Esophagus (tissue), 2 donors: Measurements from ENCODE around the gene ZNF536. TPM values are rescaled to one million over a fixed set of nuclear protein-coding genes. Genes with fewer than 3 reads are reported as not detected.

Experiments
- H3K27ac ChIP-seq, 2 donors: one replicate each; pipeline ENCODE4 v1.5.1; 2013; ENCODE audit warnings: low read depth in 2 of 2, mild to moderate bottlenecking in 2 of 2, inconsistent platforms in 1 of 2, low read length in 1 of 2, moderate library complexity in 1 of 2
- H3K27me3 ChIP-seq, 2 donors: one replicate each; pipeline ENCODE4 v1.6.1; 2013; ENCODE audit warnings: low read length in 2 of 2, control low read depth in 1 of 2, mild to moderate bottlenecking in 1 of 2; ENCODE audit not compliant: insufficient read depth in 2 of 2, control insufficient read depth in 1 of 2
- H3K36me3 ChIP-seq, 2 donors: one replicate each; pipeline ENCODE4 v1.6.1; 2013; ENCODE audit warnings: low read length in 1 of 2; ENCODE audit not compliant: control insufficient read depth in 2 of 2, insufficient read depth in 2 of 2
- H3K4me1 ChIP-seq, 2 donors: one replicate each; pipeline ENCODE4 v1.6.1; 2013; ENCODE audit warnings: low read length in 1 of 2; ENCODE audit not compliant: control insufficient read depth in 2 of 2, insufficient read depth in 2 of 2
- H3K4me3 ChIP-seq, 2 donors: one replicate each; pipeline ENCODE4 v1.5.1; 2013; ENCODE audit warnings: low read length in 2 of 2, mild to moderate bottlenecking in 2 of 2, low read depth in 1 of 2, moderate library complexity in 1 of 2
- H3K9me3 ChIP-seq, 2 donors: one replicate each; pipeline ENCODE4 v1.6.1; 2013; ENCODE audit warnings: mild to moderate bottlenecking in 2 of 2, low read depth in 1 of 2, low read length in 1 of 2, moderate library complexity in 1 of 2; ENCODE audit not compliant: control insufficient read depth in 2 of 2, insufficient read depth in 1 of 2
- WGBS, 2 donors: extraction: QIAGEN DNeasy Blood & Tissue Kit; methylation state at CpG; one replicate each; pipeline ENCODE4 v1.1.7; 2013; 5-methylcytosine and 5-hydroxymethylcytosine counted together
- polyA plus RNA-seq, 2 donors: library from polyadenylated mRNA; stranded (reverse); fragments of 200-250 nt; gene quantifications; one replicate each; pipeline ENCODE4 v1.2.3, GENCODE V29; 2013
- donor health status: healthy with polysubstance abuse.
- donor health status: Bipolar disorder and iron deficiency.

ZNF536 gene
- polyA plus RNA-seq, 2 donors: 0.53 to 0.57 TPM

DNA sequence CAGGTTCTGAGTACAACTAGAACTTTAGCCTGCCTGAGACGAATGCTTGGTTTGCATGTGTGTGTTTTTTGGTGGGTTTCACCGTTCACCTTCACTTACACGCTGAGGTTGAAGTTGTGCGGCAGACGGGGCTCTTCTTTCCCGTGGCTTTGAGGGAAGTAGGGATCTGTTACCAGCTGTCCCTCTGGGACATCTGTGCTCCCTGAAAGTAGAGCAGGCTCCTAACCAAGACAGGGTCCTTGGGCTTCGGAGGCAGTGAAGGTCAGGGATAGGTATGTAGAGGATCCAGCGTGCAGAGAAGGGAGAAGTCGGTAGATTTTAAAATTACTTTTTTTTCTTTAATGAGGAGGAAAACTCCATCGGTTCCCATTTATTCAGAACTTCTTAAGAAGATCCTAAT, 48.7 kb downstream of the ZNF536 start:
- no peaks in the 10 kb centered on the region for H3K27me3 ChIP-seq
- H3K4me1 ChIP-seq: no peaks in the 10 kb centered on the region
- 81 to 84% methylated on average over 10 of the region's 10 CpGs for WGBS, 2 donors

DNA sequence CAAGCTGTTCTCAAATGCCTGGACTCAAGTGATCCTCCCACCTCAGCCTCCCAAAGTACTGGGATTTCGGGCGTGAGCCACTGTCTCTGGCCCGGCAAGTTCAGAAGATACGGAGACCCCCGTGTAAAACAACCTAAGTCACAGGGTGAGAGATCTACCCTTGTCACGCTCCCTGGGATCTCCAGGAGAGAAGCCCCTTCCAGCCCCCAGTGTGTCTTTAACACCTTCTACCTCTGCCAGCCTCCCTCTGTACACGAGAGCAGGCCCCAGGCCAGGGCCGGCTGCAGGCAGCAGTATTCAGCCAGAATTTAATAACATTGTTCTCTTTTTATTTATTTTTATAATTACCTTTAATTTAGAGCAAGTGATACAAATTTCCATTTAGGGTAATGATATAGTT, 49.4 kb downstream of the ZNF536 start:
- Histone ChIP-seq H3K27me3 (no peaks in the 10 kb centered on the region), H3K36me3 (no peaks in the 10 kb centered on the region), H3K9me3 (no peaks in the 10 kb centered on the region), H3K4me1 (no peaks in the 10 kb centered on the region), H3K27ac (no peak overlapping the region), H3K4me3 (no peak overlapping the region)
- 84 to 90% methylated on average over 8 of the region's 8 CpGs for WGBS, 2 donors

More for the DNA sequence above, 48.7 kb downstream of the ZNF536 start:
- Histone ChIP-seq H3K36me3 (no peaks in the 10 kb centered on the region), H3K4me3 (no peak overlapping the region), H3K9me3 (no peaks in the 10 kb centered on the region), H3K27ac (no peak overlapping the region)

DNA sequence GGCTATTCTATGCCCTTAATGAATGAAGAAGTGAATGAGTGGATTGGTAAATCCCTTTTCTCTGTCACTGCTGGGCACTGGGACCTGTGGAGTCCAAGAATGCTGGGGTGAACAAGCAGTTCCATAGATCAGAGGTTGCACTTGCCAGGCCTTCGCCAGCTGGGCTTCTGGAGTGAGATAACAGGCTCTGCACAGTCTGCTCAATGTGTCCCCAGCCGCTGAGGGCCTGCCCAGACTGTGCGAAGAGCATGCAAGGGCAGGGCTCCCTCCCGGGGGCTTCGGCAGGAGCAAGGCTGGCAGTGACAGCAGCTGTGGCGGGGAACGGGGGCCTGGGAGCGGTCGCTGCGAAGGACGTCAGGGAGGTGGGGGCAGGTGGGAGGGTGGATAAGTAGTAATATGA, 51.3 kb downstream of the ZNF536 start:
- Histone ChIP-seq H3K27ac (no peak overlapping the region), H3K27me3 (no peaks in the 10 kb centered on the region)
- 71 to 76% methylated on average over 11 of the region's 11 CpGs for WGBS, 2 donors

DNA sequence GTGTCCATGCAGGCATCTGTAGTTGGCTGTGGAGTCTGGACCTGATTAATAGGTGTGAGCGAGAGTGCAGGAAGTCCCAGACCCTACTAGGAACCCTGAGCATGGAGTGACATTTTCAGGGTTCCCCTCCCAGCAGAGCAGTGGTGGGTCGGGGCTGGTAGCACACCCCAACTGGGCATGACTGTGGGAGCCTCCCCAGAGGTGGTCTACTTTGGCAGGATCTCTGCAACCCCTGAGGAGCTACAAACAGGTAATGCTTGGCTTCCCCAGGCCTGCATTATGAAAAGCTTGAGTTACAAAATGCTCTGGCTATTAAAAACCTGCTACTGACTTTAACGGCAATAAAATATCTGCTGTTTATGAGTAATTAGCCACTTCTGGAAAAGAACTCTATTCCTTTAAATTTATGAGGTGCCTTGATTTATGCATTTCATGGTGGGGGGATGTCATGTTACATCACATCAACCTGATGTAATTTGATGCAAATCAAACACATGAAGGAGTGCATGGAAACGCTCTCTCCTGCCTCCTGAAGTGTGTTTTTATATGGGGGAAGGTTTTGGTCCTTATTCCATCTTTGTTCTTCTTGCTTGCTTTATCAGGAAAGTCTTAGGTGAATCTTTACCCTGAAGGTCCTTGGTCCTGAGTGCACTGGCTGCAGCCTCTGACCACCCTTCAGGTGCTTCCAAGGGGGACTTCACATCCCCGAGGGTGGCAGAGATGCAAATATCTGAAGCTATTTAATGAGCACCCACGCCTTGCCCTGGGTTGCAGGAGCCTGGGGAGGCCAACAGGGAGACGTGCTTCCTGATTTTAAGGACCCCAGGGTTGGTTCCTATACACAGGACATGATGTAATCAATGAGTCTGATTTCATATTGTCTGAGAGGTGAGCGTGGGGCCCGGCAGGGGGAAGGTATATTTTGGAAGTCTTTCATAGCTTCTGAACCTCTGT, 54.0 kb downstream of the ZNF536 start:
- Histone ChIP-seq H3K36me3 (no peaks in the 10 kb centered on the region), H3K9me3 (no peaks in the 10 kb centered on the region), H3K4me3 (no peak overlapping the region), H3K27me3 (no peaks in the 10 kb centered on the region), H3K27ac (no peak overlapping the region), H3K4me1 (no peaks in the 10 kb centered on the region)
- WGBS, 2 donors: 73 to 74% methylated on average over 9 of the region's 9 CpGs

More for the DNA sequence above, 51.3 kb downstream of the ZNF536 start:
- no peaks in the 10 kb centered on the region for H3K4me1 ChIP-seq
- no peaks in the 10 kb centered on the region for H3K9me3 ChIP-seq
- H3K4me3 ChIP-seq: no peak overlapping the region
- no peaks in the 10 kb centered on the region for H3K36me3 ChIP-seq

DNA sequence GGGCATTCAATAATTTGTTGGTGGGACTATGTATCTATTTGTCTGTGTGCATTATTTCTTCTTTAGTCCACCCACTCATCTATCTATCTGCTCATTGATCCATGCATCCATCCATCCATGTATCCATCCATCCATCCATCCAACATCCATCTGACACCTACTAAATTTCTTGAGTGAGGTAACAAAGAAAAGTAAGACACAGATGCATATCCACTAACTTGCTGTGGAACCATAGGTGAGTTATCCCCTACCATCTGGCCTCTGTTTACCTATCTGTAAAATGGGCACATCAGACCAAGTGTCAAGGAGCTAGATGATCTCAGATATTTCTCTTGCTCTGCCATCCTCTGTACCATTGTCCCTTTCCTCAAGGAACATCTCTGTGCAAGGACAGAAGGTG, 54.7 kb downstream of the ZNF536 start:
- no peaks in the 10 kb centered on the region for H3K27me3 ChIP-seq
- H3K9me3 ChIP-seq: no peaks in the 10 kb centered on the region
- no peak overlapping the region for H3K27ac ChIP-seq

DNA sequence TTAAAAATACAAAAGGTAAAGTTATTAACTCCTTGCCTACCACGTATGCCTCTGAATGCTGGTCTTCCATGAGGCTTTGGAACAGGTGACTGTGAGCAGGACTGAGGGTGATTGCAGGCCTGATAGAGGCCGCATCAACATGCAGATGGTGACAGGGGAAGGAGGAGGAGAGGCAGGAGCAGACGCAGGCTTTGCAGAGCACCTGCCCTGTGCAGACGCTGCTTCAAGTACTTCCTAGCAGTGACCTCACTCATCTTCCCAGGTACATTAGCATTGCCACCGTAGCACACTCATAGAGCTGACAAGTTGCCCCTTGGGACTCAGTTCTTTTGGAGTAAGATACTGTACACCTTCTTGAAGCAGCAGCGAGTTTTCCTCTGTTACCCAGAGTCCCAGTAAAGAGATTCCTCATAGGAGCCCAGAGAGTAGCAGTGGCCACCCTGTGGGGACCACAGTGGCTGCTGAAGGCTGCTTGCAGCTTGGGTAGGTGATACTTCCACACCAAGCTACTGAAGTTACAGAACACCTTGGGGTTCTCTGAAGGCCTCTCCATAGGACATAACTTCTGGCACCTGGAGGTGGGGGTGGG, 56.0 kb downstream of the ZNF536 start:
- H3K9me3 ChIP-seq: peaks cover 0 to 3% of the 10 kb centered on the region in 2 donors
- WGBS, 2 donors: 68 to 74% methylated on average over 6 of the region's 6 CpGs
- H3K27me3 ChIP-seq: no peaks in the 10 kb centered on the region

More for the DNA sequence above, 54.7 kb downstream of the ZNF536 start:
- no peaks in the 10 kb centered on the region for H3K4me1 ChIP-seq
- no peak overlapping the region for H3K4me3 ChIP-seq
- H3K36me3 ChIP-seq: no peaks in the 10 kb centered on the region

DNA sequence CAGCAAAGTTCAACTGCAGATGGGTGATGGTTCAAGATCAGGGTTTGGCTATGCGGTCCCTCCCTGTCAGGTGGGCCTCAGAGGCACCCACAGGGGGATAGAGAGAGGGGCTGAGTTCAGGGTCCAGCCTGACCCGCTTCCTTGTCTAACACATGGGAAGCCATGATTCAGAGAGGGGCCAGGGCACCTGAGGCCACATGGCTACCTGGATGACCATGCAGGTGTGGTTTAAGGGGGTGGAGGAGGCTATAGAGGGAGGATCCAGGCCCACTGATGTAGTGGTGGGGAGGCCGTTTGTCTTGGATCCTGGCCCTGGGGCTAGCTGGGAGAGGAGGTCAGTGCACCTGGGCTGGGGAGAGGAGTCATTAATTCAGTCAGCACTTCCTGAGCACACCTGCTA, 56.7 kb downstream of the ZNF536 start:
- Histone ChIP-seq H3K9me3 (peaks cover 0 to 3% of the 10 kb centered on the region in 2 donors), H3K4me1 (no peaks in the 10 kb centered on the region), H3K27ac (no peak overlapping the region), H3K4me3 (no peak overlapping the region), H3K27me3 (no peaks in the 10 kb centered on the region), H3K36me3 (no peaks in the 10 kb centered on the region)
- 66 to 71% methylated on average over 3 of the region's 3 CpGs for WGBS, 2 donors

More for the DNA sequence above, 56.0 kb downstream of the ZNF536 start:
- no peaks in the 10 kb centered on the region for H3K4me1 ChIP-seq
- H3K4me3 ChIP-seq: no peak overlapping the region
- H3K27ac ChIP-seq: no peak overlapping the region
- no peaks in the 10 kb centered on the region for H3K36me3 ChIP-seq

DNA sequence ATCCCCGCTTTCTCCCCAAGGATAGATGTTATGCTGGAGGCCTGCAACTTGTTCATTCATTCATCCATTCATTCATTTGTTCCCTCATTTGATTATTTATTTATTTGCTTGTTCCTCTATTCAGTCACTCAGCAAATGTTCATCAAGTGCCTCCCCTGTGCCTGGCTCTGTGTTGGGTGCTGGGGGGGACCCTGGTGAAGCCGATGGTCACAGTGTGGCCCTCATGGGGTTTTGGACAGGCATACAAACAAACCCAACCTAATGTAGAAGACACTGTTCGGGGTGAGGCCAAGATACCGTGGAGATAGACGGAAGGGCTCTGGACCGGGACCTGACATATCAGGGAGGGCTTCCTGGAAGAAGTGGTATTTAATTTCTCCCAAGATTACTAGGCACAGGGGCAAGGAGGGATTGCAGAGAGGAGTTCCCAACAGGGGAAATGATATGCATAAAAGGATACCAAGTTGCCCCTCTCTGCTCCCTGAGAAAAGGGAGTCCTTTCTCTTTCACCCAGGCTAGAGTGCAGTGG, 58.1 kb downstream of the ZNF536 start:
- Histone ChIP-seq H3K27me3 (no peaks in the 10 kb centered on the region), H3K4me3 (no peak overlapping the region), H3K27ac (no peak overlapping the region), H3K36me3 (no peaks in the 10 kb centered on the region), H3K4me1 (no peaks in the 10 kb centered on the region), H3K9me3 (peaks cover 0 to 8% of the 10 kb centered on the region in 2 donors)
- WGBS, 2 donors: 90 to 96% methylated on average over 6 of the region's 6 CpGs

DNA sequence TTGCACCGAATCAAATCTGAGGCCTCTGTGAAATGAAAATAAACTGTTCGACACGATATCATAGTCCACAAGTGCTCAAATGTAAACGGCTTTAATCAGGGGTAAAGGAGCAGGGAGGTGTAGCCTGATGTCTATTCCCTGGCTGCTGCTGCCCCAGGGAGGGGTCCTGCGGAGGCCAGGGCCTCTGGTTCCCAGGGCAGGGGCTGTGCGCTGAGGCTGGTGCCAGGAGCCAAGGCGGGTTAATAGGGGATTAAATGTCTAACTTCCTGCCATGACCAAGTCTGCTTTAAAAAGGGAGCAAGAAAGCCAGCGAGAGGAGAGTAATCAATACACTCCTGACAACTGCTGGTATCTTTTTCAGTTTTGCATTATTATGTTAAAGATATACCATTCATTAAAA, 59.4 kb downstream of the ZNF536 start:
- no peaks in the 10 kb centered on the region for H3K4me1 ChIP-seq

More for the DNA sequence above, 59.4 kb downstream of the ZNF536 start:
- H3K4me3 ChIP-seq: no peak overlapping the region
- 59 to 63% methylated on average over 8 of the region's 8 CpGs for WGBS, 2 donors
- H3K36me3 ChIP-seq: no peaks in the 10 kb centered on the region
- no peak overlapping the region for H3K27ac ChIP-seq
- H3K27me3 ChIP-seq: no peaks in the 10 kb centered on the region
- H3K9me3 ChIP-seq: peaks cover 0 to 10% of the 10 kb centered on the region in 2 donors
